HG02943 (cell line): ENCODE results near the gene RBMS3.
"Not testable (repeated sequence)": the region's sequence is repeated elsewhere in the genome, so short reads cannot be mapped to it uniquely, and the experiment has no call there.

Experiments
- ATAC-seq: cut with Tn5 transposase; IDR thresholded peaks from one replicate; pipeline ENCODE4 v1.9.1; 2021; ENCODE audit warnings: mild to moderate bottlenecking, low read depth, moderate library complexity; ENCODE audit not compliant: unreplicated experiment

RBMS3 gene

DNA sequence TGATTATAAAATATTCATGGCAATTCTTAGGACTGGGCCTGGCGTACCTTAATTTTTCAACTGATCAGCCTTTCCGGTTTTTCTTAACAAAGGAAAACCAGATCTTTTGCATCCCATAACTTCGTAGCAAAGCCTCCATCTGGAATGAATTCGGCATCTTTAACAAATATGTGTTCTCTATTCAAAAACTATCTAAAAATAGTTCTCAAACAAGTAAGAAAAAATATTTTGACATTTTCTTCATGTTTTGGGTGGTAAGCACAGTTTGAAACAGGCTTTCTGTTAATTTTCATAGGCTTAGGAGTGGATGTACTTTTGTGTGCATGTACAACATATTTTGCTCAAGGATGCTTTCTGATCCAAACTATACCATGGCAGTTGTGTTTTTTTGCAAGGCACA lies 55.1 kb downstream of the RBMS3 start:
- no peak for ATAC-seq

- no peak for ATAC-seq
Observed at GRCh38 chr3:29337565-29337964, 56.7 kb downstream of the RBMS3 start.

- no peak for ATAC-seq
Observed at GRCh38 chr3:29338377-29338776, 57.5 kb downstream of the RBMS3 start.

DNA sequence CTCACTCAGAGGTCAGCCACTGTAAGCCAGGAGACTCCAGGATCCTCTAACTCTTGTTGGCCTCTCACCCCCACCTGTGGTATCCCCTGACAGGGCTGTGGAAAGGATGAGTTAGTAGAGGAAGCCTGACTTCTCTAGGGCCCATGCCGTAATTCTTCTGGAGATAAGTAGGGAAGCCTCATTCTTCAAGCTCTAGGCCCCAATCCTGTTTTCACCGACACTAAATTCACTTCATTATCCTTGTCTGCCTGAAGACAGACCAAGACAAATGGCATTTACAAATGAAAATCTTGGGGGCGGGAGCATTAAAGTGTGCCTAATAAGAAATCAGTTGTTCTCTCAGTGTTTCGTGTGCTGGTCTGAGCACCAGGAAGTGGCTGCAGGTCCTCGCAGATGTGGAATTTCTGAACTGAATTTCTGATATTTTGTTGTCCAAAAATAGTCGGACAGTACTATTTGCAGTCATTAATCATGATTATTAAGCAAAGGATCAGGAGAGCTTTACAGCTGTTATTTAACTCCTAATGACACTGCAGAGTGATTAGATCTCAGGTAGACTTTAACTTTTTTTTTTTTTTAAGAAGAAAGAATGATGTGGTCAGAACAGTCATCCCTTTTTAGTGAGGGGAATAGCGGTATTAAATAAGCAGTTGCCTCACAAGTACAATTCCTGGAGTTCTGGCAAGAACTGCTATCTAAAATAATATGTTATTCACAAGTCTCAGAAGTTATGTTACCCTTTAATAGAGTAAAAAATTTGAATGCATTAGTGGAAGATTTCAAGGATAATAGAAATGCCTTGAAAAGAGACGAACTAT lies 58.4 kb downstream of the RBMS3 start:
- ATAC-seq = no peak

GRCh38 chr3:29344154-29344553 lies 63.3 kb downstream of the RBMS3 start:
- no peak for ATAC-seq

DNA sequence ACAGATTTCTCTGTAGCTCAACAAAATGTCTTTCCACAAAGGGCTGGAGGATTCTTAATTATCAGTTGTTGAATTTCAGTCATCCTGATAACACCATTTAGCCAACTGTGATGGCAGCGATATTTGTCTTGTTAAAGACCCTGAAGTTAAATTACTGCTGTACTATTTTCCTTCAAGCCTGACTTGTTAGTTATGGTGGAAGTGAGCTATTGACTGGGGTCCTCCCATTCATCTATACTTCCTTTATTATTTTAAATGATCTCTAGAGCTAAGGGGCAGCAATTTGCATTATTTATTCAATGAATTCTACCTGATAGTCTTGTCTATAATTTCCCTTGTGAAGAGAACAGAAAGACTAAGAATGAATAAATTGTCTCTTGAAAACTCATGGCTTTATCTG lies 64.1 kb downstream of the RBMS3 start:
- ATAC-seq = no peak

- ATAC-seq = no peak
Observed at GRCh38 chr3:29345516-29346300, 64.8 kb downstream of the RBMS3 start.

DNA sequence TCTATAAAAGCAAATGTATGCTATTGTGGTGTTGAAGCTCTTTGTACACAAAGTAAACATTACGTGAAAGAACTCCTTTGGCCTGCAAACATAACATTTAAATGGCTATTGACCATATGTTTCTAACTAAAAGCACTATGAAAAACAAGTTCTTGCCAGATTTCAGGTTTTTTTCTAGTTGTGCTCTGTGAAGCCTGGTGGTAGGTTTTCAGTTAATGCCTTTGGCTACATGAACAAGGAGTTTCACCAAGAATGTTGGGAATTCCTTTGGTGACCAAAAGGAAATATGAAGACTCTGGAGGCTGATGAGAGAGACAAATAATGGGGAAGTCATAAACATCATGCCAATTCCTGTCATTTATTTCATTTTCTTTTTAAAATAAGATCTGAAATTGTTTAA lies 66.0 kb downstream of the RBMS3 start:
- no peak for ATAC-seq

- no peak for ATAC-seq
Observed at GRCh38 chr3:29347412-29347811, 66.5 kb downstream of the RBMS3 start.

DNA sequence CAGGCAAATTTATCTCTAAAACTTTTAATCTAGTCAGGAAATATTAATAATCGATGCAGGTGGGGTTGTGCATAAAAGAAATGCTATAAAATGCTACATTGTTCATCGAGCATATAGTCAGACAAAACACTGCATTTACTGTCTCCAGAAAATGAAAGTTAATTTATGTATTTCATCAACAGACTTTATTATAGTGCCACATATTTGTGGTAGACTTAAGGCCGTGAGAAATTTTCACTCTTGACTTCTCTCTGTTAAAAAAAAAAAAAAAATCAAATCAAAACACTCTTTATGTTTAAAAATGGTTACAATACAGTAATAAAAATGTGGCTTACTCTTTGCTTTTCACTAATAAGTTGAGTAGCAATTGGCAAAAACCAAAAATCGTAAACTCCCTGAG lies 67.4 kb downstream of the RBMS3 start:
- no peak for ATAC-seq

DNA sequence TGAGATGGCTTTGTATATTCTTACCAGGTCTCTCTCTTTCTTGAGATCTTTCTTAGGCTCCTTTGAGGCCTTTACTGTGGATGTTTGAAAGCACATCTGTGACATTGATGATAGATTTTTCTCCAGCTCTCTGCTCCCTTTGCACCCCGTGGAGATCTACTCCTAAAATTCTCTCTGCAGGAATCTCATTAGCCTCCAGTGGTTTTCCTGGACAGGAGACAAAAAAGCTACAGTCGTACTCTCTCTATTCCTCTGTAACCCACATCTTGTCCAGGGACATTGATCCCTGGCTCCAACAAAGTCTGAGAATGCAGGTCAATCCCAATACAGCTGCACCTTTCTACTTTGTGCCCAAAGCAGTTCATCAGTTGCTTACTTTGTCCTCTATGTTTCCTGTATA lies 68.2 kb downstream of the RBMS3 start:
- ATAC-seq = no peak

GRCh38 chr3:29353807-29354206 lies 72.9 kb downstream of the RBMS3 start:
- ATAC-seq = no peak

GRCh38 chr3:29354894-29355293 lies 74.0 kb downstream of the RBMS3 start:
- ATAC-seq = no peak

- no peak for ATAC-seq
Observed at GRCh38 chr3:29356062-29356461, 75.2 kb downstream of the RBMS3 start.

DNA sequence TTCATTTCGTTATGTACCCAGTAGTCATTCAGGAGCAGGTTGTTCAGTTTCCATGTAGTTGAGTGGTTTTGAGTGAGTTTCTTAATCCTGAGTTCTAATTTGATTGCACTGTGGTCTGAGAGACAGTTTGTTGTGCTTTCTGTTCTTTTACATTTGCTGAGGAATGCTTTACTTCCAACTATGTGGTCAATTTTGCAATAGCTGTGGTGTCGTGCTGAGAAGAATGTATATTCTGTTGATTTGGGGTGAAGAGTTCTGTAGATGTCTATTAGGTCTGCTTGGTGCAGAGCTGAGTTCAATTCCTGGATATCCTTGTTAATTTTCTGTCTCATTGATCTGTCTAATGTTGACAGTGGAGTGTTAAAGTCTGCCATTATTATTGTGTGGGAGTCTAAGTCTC lies 79.4 kb downstream of the RBMS3 start:
- ATAC-seq = not testable (repeated sequence)

DNA sequence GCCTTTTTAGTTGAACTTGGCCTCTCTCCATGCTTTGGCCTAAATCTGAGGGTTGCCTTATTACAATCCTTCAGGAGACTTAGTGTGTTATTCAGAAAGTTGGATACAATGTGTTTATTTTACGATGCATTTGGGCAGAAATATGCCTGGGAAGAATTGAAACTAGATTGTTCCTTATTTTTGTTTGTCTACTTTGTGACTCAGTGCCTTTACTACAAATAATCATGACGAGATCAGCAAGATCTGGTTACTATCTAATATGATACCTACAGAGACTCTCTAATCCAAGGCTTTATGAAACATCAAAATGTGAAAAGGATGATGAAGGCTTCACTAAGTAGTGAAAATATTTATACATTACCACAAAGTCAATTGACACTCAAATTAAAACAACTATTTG lies 82.2 kb downstream of the RBMS3 start:
- no peak for ATAC-seq

- no peak for ATAC-seq
Observed at GRCh38 chr3:29370021-29370420, 89.2 kb downstream of the RBMS3 start.

DNA sequence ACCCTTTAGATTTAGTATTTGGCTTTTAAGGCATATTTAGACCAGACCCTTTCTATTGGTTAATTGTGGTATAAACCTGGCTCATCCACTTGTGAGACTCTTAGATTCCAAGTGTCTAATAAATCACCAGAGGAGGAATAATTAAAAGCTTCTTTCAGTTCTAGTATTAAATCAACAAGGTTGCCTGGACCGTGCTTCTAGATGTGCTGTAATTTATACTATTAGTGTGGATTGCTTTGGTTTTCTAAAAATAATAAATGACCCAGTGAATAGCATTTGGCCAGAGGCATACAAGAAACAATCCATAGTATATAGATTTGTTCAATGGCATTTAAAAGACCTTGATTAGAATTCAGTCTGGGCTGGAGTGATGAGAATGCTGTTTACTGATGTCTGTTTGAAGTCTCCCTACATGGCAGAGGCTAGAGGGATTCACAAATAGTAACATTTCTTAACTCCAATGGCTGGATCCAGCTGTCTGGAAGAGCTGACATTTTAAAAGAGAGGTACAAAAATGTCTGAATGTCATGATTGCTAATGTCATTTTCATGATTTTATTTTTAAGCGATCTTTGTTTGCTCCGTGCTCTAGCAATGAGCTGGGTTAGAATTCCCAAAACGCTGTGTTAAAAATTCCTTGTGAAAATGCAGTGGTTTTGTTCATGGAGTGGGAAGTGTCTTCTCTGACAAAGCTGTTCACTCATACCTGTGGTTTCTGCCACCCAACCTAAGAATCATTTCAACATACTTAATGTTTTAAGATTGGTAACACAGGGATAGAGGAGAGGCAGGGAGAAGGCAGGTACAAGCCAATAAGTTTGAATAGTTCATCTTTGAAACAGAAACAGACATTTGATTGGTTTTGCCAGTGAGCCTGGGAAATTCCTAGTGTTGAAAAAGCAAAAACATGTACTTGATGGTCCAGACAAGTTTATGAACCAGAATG lies 89.9 kb downstream of the RBMS3 start:
- ATAC-seq = no peak

DNA sequence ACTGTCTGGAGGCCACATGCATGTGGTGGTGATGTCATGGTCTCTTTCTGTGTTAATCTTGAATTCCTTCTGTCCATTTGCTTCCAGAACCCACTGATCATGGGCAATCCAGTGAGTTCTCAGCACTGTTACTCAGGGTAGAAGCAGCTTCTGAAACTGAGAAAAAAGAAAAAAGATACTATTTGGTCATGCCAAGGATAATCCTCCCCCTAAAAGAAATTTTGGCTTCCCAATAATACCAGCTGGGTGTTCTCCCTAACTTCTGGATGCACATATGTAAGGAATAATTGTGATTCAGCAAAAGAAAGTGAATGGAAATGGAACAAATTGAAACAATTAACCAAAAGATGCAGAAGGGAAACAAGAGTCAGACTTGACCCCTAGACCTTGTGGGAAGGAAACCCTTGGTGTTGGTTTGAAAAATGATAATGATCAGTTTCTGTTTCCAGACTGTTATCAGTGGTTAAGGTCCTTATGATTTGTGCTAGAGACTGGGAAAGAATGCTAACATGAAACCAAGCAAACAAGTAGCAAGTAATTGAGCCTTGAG lies 92.3 kb downstream of the RBMS3 start:
- no peak for ATAC-seq

- ATAC-seq = no peak
Observed at GRCh38 chr3:29374226-29374625, 93.4 kb downstream of the RBMS3 start.

DNA sequence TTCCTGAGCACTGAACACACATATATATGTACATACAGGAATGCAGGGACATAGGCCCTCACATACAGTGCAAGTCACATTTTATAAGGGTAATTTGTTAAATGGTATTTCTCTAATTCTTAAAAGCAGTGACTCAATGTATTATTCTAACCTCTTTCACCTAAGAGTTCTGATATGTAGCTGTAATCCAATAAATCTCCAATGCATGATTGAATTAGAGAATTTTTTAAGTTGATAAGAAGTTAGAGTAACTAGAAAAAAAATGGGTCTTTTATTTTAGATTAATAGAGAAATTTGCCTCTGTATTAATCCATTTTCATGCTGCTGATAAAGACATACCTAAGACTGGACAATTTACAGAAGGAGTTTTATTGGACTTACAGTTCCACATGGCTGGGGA lies 98.2 kb downstream of the RBMS3 start:
- no peak for ATAC-seq
